ENCODE results near the gene TMCC1.

Gene TMCC1

GRCh38 chr3:129736070-129736469 lies 157.4 kb downstream of the TMCC1 start:
- ChIA-PET CTCF (no interaction called here), POLR2A (interaction anchor here (0.6 kb wide), 1 partner anchor 580 kb away, joined by 5 read pairs; no protein-coding TSS in a partner anchor)
- no peak for TF ChIP-seq CTCF (IDR thresholded peaks at IDR 0.05; ENCODE audit: control extremely low read depth, extremely low read depth, low read depth, missing control alignments)
- DNase-seq (ENCODE audit: extremely low spot score) = no peak

- DNase-seq (ENCODE audit: extremely low spot score) = no peak
- POLR2A ChIA-PET = no interaction called here
- no peak for TF ChIP-seq CTCF (IDR thresholded peaks at IDR 0.05; ENCODE audit: control extremely low read depth, extremely low read depth, low read depth, missing control alignments)
- CTCF ChIA-PET = interaction anchor here (1.1 kb wide), 1 partner anchor 12 kb away, joined by 3 read pairs; no protein-coding TSS in a partner anchor
Measured at GRCh38 chr3:129735638-129736037, 157.9 kb downstream of the TMCC1 start.

- ChIA-PET POLR2A (interaction anchor here (0.6 kb wide), 1 partner anchor 1003 kb away, joined by 3 read pairs; no protein-coding TSS in a partner anchor), CTCF (interaction anchor here (1.1 to 2.1 kb wide), 2 partner anchors 10 to 13 kb away, joined by 3 to 4 read pairs; no protein-coding TSS in a partner anchor)
- TF ChIP-seq CTCF (IDR thresholded peaks at IDR 0.05; ENCODE audit: control extremely low read depth, extremely low read depth, low read depth, missing control alignments) = no peak
- DNase-seq (ENCODE audit: extremely low spot score) = no peak
Measured at GRCh38 chr3:129734449-129734848, 159.1 kb downstream of the TMCC1 start.

- CTCF ChIA-PET = interaction anchor here (0.6 kb wide), 1 partner anchor 12 kb away, joined by 3 read pairs; no protein-coding TSS in a partner anchor
- POLR2A ChIA-PET = no interaction called here
- no peak for TF ChIP-seq CTCF (IDR thresholded peaks at IDR 0.05; ENCODE audit: control extremely low read depth, extremely low read depth, low read depth, missing control alignments)
- no peak for DNase-seq (ENCODE audit: extremely low spot score)
Measured at GRCh38 chr3:129732200-129732876, 161.2 kb downstream of the TMCC1 start.

- CTCF ChIA-PET = interaction anchor here (1.3 to 1.7 kb wide), 2 partner anchors 12 to 70 kb away, joined by 3 read pairs; no protein-coding TSS in a partner anchor
- DNase-seq (ENCODE audit: extremely low spot score) = no peak
- no peak for TF ChIP-seq CTCF (IDR thresholded peaks at IDR 0.05; ENCODE audit: control extremely low read depth, extremely low read depth, low read depth, missing control alignments)
- POLR2A ChIA-PET = no interaction called here
Measured at GRCh38 chr3:129727707-129728106, 165.8 kb downstream of the TMCC1 start.

GRCh38 chr3:129723558-129724324 lies 169.8 kb downstream of the TMCC1 start:
- TF ChIP-seq CTCF (IDR thresholded peaks at IDR 0.05; ENCODE audit: control extremely low read depth, extremely low read depth, low read depth, missing control alignments) = no peak
- DNase-seq (ENCODE audit: extremely low spot score) = no peak
- POLR2A ChIA-PET = no interaction called here
- CTCF ChIA-PET = interaction anchor here (1.0 to 1.7 kb wide), 2 partner anchors 27 to 102 kb away, joined by 3 read pairs; no protein-coding TSS in a partner anchor
